Measurements from ENCODE around the gene PLS1.
"Not testable (repeated sequence)": the region's sequence is repeated elsewhere in the genome, so short reads cannot be mapped to it uniquely, and the experiment has no call there.

PLS1 gene

DNA sequence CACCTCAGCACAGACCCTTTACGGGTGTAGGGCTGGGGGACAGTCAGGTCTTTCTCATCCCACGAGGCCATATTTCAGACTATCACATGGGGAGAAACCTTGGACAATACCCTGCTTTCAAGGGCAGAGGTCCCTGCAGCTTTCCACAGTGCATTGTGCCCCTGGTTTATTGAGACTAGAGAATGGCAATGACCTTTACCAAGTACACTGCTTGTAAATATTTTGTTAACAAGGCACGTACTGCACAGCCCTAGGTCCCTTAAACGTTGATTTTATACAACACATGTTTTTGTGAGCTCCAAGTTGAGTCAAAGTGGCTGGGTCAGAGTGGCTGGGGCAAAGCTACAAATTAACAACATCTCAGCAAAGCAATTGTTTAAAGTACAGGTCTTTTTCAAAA is 156.4 kb downstream of the PLS1 start:
- in situ Hi-C loops (cut with HindIII; ENCODE audit: low sequenced_read_pairs): not testable (repeated sequence)

DNA sequence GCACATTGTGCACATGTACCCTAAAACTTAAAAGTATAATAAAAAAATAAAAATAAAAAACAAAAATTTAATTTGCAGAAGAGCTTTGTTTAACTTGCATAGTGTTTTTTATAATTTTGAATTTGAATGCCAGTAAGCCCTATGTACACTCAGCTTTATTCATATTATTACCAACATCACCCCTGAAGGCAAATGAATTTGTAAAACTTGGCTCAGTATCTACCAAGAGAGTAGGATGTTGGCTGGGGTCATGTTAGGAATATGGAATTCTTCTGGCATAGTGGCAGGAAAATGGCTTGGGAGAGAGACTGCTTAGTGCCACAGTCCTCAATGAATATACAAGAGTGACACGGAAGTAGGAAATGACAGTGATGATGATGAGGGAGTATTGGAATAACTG is 158.3 kb downstream of the PLS1 start:
- in situ Hi-C loops (cut with HindIII; ENCODE audit: low sequenced_read_pairs): no loop called here

Data from endothelial cell of hepatic sinusoid (primary cell).